A549 (cell line): ENCODE measurements around the gene TMEM154.

Experiments
- BHLHE40 ChIP-seq: IDR thresholded peaks from 2 replicates; pipeline ENCODE4 v1.6.1; 2012; ENCODE audit warnings: low read depth, low read length, inconsistent platforms
- CBX2 ChIP-seq: fragments of 200-600 bp; sonication (generic); IDR thresholded peaks from 2 replicates; pipeline ENCODE4 v1.6.1; 2016; ENCODE audit warnings: low read depth, mild to moderate bottlenecking, borderline replicate concordance
- POLR2A ChIP-seq: IDR thresholded peaks from 2 replicates; pipeline ENCODE4 v1.6.1; 2012; ENCODE audit warnings: mild to moderate bottlenecking, low read length
- TF ChIP-seq, protein P1 (sequence below): fragments of >200 bp; sonication (Bioruptor Twin); formaldehyde crosslinking; IDR thresholded peaks from 3 replicates; pipeline ENCODE4 v1.5.1; 2016
- TF ChIP-seq, protein P2 (sequence below): IDR thresholded peaks from 2 replicates; pipeline ENCODE4 v1.6.1; 2012

DNA sequence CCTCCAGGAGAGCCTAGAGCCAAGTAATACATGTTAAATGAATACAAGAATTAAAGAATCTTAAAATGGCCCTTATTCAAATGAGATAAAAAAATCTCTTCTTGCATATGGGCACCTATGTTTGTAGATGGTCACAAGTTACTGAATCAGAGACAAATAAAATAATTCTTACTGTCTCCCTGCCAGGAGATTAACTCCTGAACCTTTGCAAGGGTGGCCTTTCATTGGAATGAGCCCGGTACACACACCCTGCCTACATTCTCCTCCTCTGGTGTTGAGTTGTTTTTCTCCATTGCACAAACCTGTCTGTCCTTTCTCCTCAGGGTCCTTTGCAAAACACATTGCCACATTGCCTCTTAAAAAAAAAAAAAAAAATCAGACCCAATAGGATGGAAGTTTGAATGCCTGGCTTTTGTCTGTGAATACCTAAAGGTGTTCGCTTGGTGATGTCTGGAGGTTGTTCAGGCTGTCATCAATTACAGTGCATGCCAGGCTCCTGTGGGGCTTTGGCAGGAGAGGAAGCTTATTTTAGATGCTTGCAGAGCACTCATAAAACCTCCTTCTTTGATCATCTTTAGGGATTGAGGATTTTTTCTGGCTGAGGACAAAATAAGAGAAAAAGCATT, 8.3 kb upstream of the TMEM154 start:
- TF ChIP-seq, protein P1, sequence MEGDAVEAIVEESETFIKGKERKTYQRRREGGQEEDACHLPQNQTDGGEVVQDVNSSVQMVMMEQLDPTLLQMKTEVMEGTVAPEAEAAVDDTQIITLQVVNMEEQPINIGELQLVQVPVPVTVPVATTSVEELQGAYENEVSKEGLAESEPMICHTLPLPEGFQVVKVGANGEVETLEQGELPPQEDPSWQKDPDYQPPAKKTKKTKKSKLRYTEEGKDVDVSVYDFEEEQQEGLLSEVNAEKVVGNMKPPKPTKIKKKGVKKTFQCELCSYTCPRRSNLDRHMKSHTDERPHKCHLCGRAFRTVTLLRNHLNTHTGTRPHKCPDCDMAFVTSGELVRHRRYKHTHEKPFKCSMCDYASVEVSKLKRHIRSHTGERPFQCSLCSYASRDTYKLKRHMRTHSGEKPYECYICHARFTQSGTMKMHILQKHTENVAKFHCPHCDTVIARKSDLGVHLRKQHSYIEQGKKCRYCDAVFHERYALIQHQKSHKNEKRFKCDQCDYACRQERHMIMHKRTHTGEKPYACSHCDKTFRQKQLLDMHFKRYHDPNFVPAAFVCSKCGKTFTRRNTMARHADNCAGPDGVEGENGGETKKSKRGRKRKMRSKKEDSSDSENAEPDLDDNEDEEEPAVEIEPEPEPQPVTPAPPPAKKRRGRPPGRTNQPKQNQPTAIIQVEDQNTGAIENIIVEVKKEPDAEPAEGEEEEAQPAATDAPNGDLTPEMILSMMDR = no peak
- TF ChIP-seq BHLHE40 (no peak), POLR2A (no peak), CBX2 (no peak)
- TF ChIP-seq, protein P2, sequence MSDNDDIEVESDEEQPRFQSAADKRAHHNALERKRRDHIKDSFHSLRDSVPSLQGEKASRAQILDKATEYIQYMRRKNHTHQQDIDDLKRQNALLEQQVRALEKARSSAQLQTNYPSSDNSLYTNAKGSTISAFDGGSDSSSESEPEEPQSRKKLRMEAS = no peak
